Epithelial cell of esophagus (primary cell): ENCODE data around the gene ADGRG7.
"Not testable (repeated sequence)": the region's sequence is repeated elsewhere in the genome, so short reads cannot be mapped to it uniquely, and the experiment has no call there.

Experiments
- DNase-seq: peaks from one replicate; pipeline ENCODE4 v3.0.0; 2010; ENCODE audit warnings: low read depth
- H3K4me3 ChIP-seq: 2 replicates; pipeline ENCODE4 v1.5.1; 2011; ENCODE audit warnings: mild to moderate bottlenecking, low read length, control low read depth
- CTCF ChIP-seq: IDR thresholded peaks from 2 replicates; pipeline ENCODE4 v1.5.1; 2011; ENCODE audit warnings: low read depth, mild to moderate bottlenecking, low read length, control low read depth, inconsistent platforms; ENCODE audit not compliant: insufficient read depth; ENCODE audit errors: missing control alignments

Gene ADGRG7

GRCh38 chr3:100653604-100654294, 44.3 kb downstream of the ADGRG7 start:
- H3K4me3 ChIP-seq, result no peak overlapping the region
- DNase-seq, result no peak
- TF ChIP-seq CTCF, result no peak

GRCh38 chr3:100656945-100657344, 47.5 kb downstream of the ADGRG7 start:
- DNase-seq, result no peak
- no peak for TF ChIP-seq CTCF
- no peak overlapping the region for H3K4me3 ChIP-seq

GRCh38 chr3:100661294-100661693, 51.9 kb downstream of the ADGRG7 start:
- not testable (repeated sequence) for DNase-seq, H3K4me3 ChIP-seq

- no peak for DNase-seq
- TF ChIP-seq CTCF, result no peak
- no peak overlapping the region for H3K4me3 ChIP-seq
These were observed 52.9 kb downstream of the ADGRG7 start for GRCh38 chr3:100662113-100662823.

GRCh38 chr3:100665230-100665629, 55.8 kb downstream of the ADGRG7 start:
- no peak for TF ChIP-seq CTCF
- no peak overlapping the region for H3K4me3 ChIP-seq
- no peak for DNase-seq

- peak; percentile 65 for DNase-seq
- H3K4me3 ChIP-seq, result not testable (repeated sequence)
These were observed 57.3 kb downstream of the ADGRG7 start for GRCh38 chr3:100666699-100667098.

GRCh38 chr3:100667316-100667715, 57.9 kb downstream of the ADGRG7 start:
- H3K4me3 ChIP-seq, DNase-seq: not testable (repeated sequence)

- not testable (repeated sequence) for DNase-seq, H3K4me3 ChIP-seq
These were observed 61.6 kb downstream of the ADGRG7 start for GRCh38 chr3:100670995-100671394.

- no peak for TF ChIP-seq CTCF
- DNase-seq, result no peak
- no peak overlapping the region for H3K4me3 ChIP-seq
These were observed 72.1 kb downstream of the ADGRG7 start for GRCh38 chr3:100681496-100681895.
